RWPE2 (cell line): ENCODE data around the gene NPIPB2.

Experiments used
- ATAC-seq: fragments of 200-7000 bp; cut with Tn5 transposase; 3 replicates; pipeline ENCODE4 v1.9.1; 2021; ENCODE audit warnings: low read depth
- DNase-seq: peaks from one replicate; pipeline ENCODE4 v3.0.0-alpha.2; 2020; ENCODE audit warnings: low spot score
- H3K27ac ChIP-seq: fragments of 450-650 bp; 2 replicates; pipeline ENCODE4 v1.5.1; 2017; ENCODE audit warnings: mild to moderate bottlenecking; ENCODE audit not compliant: poor library complexity, severe bottlenecking
- H3K27me3 ChIP-seq: fragments of 250-450 bp; sonication (Bioruptor Pico); 2 replicates; pipeline ENCODE4 v1.5.1; 2021; ENCODE audit warnings: mild to moderate bottlenecking, moderate library complexity; ENCODE audit not compliant: insufficient read depth, poor library complexity, severe bottlenecking
- H3K36me3 ChIP-seq: fragments of 250-450 bp; sonication (Bioruptor Pico); 2 replicates; pipeline ENCODE4 v1.5.1; 2020; ENCODE audit warnings: low read depth, mild to moderate bottlenecking, moderate library complexity
- H3K4me1 ChIP-seq: fragments of 250-450 bp; sonication (Bioruptor Pico); 2 replicates; pipeline ENCODE4 v1.5.1; 2021; ENCODE audit warnings: mild to moderate bottlenecking, moderate library complexity; ENCODE audit not compliant: insufficient read depth, poor library complexity, severe bottlenecking
- H3K4me3 ChIP-seq: fragments of 250-450 bp; sonication (Bioruptor Pico); 2 replicates; pipeline ENCODE4 v1.5.1; 2021; ENCODE audit warnings: mild to moderate bottlenecking, moderate library complexity; ENCODE audit not compliant: severe bottlenecking
- H3K9me3 ChIP-seq: fragments of 250-450 bp; sonication (Bioruptor Pico); 2 replicates; pipeline ENCODE4 v1.5.1; 2021; ENCODE audit warnings: mild to moderate bottlenecking, moderate library complexity; ENCODE audit not compliant: severe bottlenecking
- CTCF ChIP-seq: fragments of 450-650 bp; IDR thresholded peaks from one replicate; pipeline ENCODE4 v1.5.1; 2017; ENCODE audit warnings: mild to moderate bottlenecking, moderate library complexity; ENCODE audit not compliant: poor library complexity, severe bottlenecking

The NPIPB2 gene

GRCh38 chr16:11896486-11897176 lies 45.2 kb downstream of the NPIPB2 start:
- Histone ChIP-seq H3K9me3 (no peaks in the 10 kb centered on the region), H3K36me3 (peaks cover 71% of the 10 kb centered on the region), H3K27me3 (no peaks in the 10 kb centered on the region), H3K4me3 (no peak overlapping the region), H3K27ac (no peak overlapping the region), H3K4me1 (no peaks in the 10 kb centered on the region)
- no peak for TF ChIP-seq CTCF
- no peak for DNase-seq
- ATAC-seq: no peak

- no peak for ATAC-seq
- no peaks in the 10 kb centered on the region for H3K27me3 ChIP-seq
- TF ChIP-seq CTCF: no peak
- H3K9me3 ChIP-seq: no peaks in the 10 kb centered on the region
- H3K4me1 ChIP-seq: no peaks in the 10 kb centered on the region
- H3K27ac ChIP-seq: no peak overlapping the region
- H3K36me3 ChIP-seq: peaks cover 87% of the 10 kb centered on the region
- no peak for DNase-seq
- no peak overlapping the region for H3K4me3 ChIP-seq
Measured at GRCh38 chr16:11893571-11893970, 48.3 kb downstream of the NPIPB2 start.

GRCh38 chr16:11892761-11893160 lies 49.1 kb downstream of the NPIPB2 start:
- ATAC-seq (no peak), DNase-seq (no peak)
- Histone ChIP-seq H3K4me1 (no peaks in the 10 kb centered on the region), H3K4me3 (no peak overlapping the region), H3K9me3 (no peaks in the 10 kb centered on the region), H3K36me3 (peaks cover 90% of the 10 kb centered on the region), H3K27me3 (no peaks in the 10 kb centered on the region), H3K27ac (no peak overlapping the region)
- no peak for TF ChIP-seq CTCF

GRCh38 chr16:11890231-11890965 lies 51.4 kb downstream of the NPIPB2 start:
- no peak for ATAC-seq
- Histone ChIP-seq H3K4me3 (no peak overlapping the region), H3K36me3 (peaks cover 90% of the 10 kb centered on the region), H3K9me3 (no peaks in the 10 kb centered on the region), H3K27ac (no peak overlapping the region), H3K27me3 (no peaks in the 10 kb centered on the region), H3K4me1 (no peaks in the 10 kb centered on the region)
- DNase-seq: no peak
- TF ChIP-seq CTCF: no peak

- Histone ChIP-seq H3K27ac (no peak overlapping the region), H3K27me3 (no peaks in the 10 kb centered on the region), H3K4me1 (no peaks in the 10 kb centered on the region), H3K4me3 (no peak overlapping the region), H3K36me3 (peaks cover 91% of the 10 kb centered on the region), H3K9me3 (no peaks in the 10 kb centered on the region)
- DNase-seq (no peak), ATAC-seq (no peak)
- TF ChIP-seq CTCF: no peak
Measured at GRCh38 chr16:11886881-11887280, 55.0 kb downstream of the NPIPB2 start.
